HepG2 (cell line): Measurements from ENCODE around the gene LBX2. TPM values are rescaled to one million over a fixed set of nuclear protein-coding genes. Genes with fewer than 3 reads are reported as not detected.

Source experiments
- AKAP8 ChIP-seq: sonication (generic); formaldehyde crosslinking; IDR thresholded peaks from 2 replicates; pipeline ENCODE4 v1.5.1; 2020; ENCODE audit warnings: mild to moderate bottlenecking, missing genetic modification reagents
- ATF7-NPFF ChIP-seq: sonication (generic); formaldehyde crosslinking; IDR thresholded peaks from 2 replicates; pipeline ENCODE4 v1.8.1; 2023; ENCODE audit warnings: mild to moderate bottlenecking, low read depth, missing genetic modification reagents, moderate library complexity
- CHD2 ChIP-seq: IDR thresholded peaks from 2 replicates; pipeline ENCODE4 v1.6.1; 2011; ENCODE audit warnings: low read depth, low read length, improper control_type of control experiment
- CREB1 ChIP-seq, 2 experiments: fragments of 450-650 bp in 1 of 2; IDR thresholded peaks; 2 replicates each; pipeline ENCODE4 v1.6.1; 2016 to 2017; ENCODE audit warnings: control low read depth in 1 of 2, mild to moderate bottlenecking in 1 of 2, missing compliant biosample characterization in 1 of 2, missing genetic modification characterization in 1 of 2
- ELF1 ChIP-seq: sonication (generic); formaldehyde crosslinking; IDR thresholded peaks from 2 replicates; pipeline ENCODE4 v1.4.0; 2020; ENCODE audit warnings: missing genetic modification reagents
- HMG20B ChIP-seq: conservative IDR thresholded peaks from 2 replicates; pipeline ENCODE4 v1.6.1; 2016; ENCODE audit warnings: missing genetic modification reagents, missing compliant biosample characterization
- KLF6 ChIP-seq: IDR thresholded peaks from 2 replicates; pipeline ENCODE4 v1.8.0; 2016; ENCODE audit warnings: missing biosample characterization, missing genetic modification reagents
- MED1 ChIP-seq: sonication (generic); formaldehyde crosslinking; IDR thresholded peaks from 2 replicates; pipeline ENCODE4 v1.4.0; 2020; ENCODE audit warnings: missing genetic modification reagents
- MIER2 ChIP-seq: IDR thresholded peaks from 2 replicates; pipeline ENCODE4 v1.6.1; 2016; ENCODE audit warnings: missing biosample characterization, missing genetic modification reagents
- PAX8 ChIP-seq: sonication (generic); formaldehyde crosslinking; IDR thresholded peaks from 2 replicates; pipeline ENCODE4 v1.8.0; 2022; ENCODE audit warnings: mild to moderate bottlenecking, missing genetic modification reagents, borderline replicate concordance
- TARDBP ChIP-seq: sonication (generic); formaldehyde crosslinking; IDR thresholded peaks from 2 replicates; pipeline ENCODE4 v1.8.0; 2022; ENCODE audit warnings: mild to moderate bottlenecking, missing genetic modification reagents
- YEATS4 ChIP-seq: sonication (generic); formaldehyde crosslinking; IDR thresholded peaks from 2 replicates; pipeline ENCODE4 v1.4.0; 2020; ENCODE audit warnings: missing genetic modification reagents, borderline replicate concordance
- ZBED4 ChIP-seq: sonication (generic); formaldehyde crosslinking; IDR thresholded peaks from 2 replicates; pipeline ENCODE4 v1.4.0; 2020; ENCODE audit warnings: missing genetic modification reagents, borderline replicate concordance
- ZNF616 ChIP-seq: sonication (generic); formaldehyde crosslinking; IDR thresholded peaks from 2 replicates; pipeline ENCODE4 v1.5.0; 2020; ENCODE audit warnings: low read depth, mild to moderate bottlenecking, missing genetic modification reagents
- ZNF660 ChIP-seq: sonication (generic); formaldehyde crosslinking; IDR thresholded peaks from 2 replicates; pipeline ENCODE4 v1.5.1; 2020; ENCODE audit warnings: mild to moderate bottlenecking, low read depth, missing genetic modification reagents, borderline replicate concordance
- ZNF816 ChIP-seq: sonication (generic); formaldehyde crosslinking; IDR thresholded peaks from 2 replicates; pipeline ENCODE4 v1.8.0; 2022; ENCODE audit warnings: missing genetic modification reagents, mild to moderate bottlenecking, borderline replicate concordance
- polyA plus RNA-seq, 8 experiments: library from polyadenylated mRNA; depleted of rRNA in 3 of 8; stranded (reverse) in 7 of 8; unstranded in 1 of 8; fragments of >200 nt; fragmentation: Illumina TruSeq in 4 of 8; extraction: Trizol in 4 of 8; gene quantifications; 2 replicates each; pipeline versions ENCODE4 v1.2.1 to v1.2.3, GENCODE V29; 2011 to 2016; ENCODE audit warnings: low read depth in 4 of 8, missing spikeins in 1 of 8, mixed read lengths in 1 of 8; ENCODE audit not compliant: insufficient read depth in 1 of 8
- total RNA-seq, 5 experiments: library from RNA; depleted of rRNA; stranded (reverse); fragments of >200 nt; fragmentation: Illumina TruSeq; extraction: Trizol; gene quantifications; 2 replicates each; pipeline ENCODE4 v1.2.3, GENCODE V29; 2016; ENCODE audit warnings: low read depth in 1 of 5
- TF ChIP-seq, protein P1 (sequence below): sonication (generic); formaldehyde crosslinking; IDR thresholded peaks from 2 replicates; pipeline ENCODE4 v1.4.0; 2020; ENCODE audit warnings: missing genetic modification reagents
- TF ChIP-seq, protein P2 (sequence below): sonication (generic); formaldehyde crosslinking; IDR thresholded peaks from 2 replicates; pipeline ENCODE4 v1.4.0; 2020; ENCODE audit warnings: missing genetic modification reagents
- TF ChIP-seq, protein P3 (sequence below): sonication (generic); formaldehyde crosslinking; IDR thresholded peaks from 2 replicates; pipeline ENCODE4 v1.4.0; 2020; ENCODE audit warnings: missing genetic modification reagents

Gene LBX2
- total and polyA plus RNA-seq, 2 of the 13 experiments (the other 11 are each of a cell fraction or from before 2014, with no cell fraction given): 6.4 to 8.1 TPM

- TF ChIP-seq TARDBP (CRISPR knock-in tag): peak; percentile 98
- TF ChIP-seq CREB1 (IDR thresholded peaks at IDR 0.05): peak; percentile 65
- TF ChIP-seq CREB1 (CRISPR knock-in tag; IDR thresholded peaks at IDR 0.05): peak; percentile 93
- peak; percentile 83 for TF ChIP-seq YEATS4 (CRISPR knock-in tag)
- TF ChIP-seq PAX8 (CRISPR knock-in tag): peak; percentile 25; the same call in 1 of the 2 replicates
- TF ChIP-seq ZBED4 (CRISPR knock-in tag): peak; percentile 86; the same call in 1 of the 2 replicates
- peak; percentile 60; the same call in 1 of the 2 replicates for TF ChIP-seq KLF6 (CRISPR knock-in tag)
- peak; percentile 99 for TF ChIP-seq ZNF816 (CRISPR knock-in tag)
- TF ChIP-seq, protein P1, sequence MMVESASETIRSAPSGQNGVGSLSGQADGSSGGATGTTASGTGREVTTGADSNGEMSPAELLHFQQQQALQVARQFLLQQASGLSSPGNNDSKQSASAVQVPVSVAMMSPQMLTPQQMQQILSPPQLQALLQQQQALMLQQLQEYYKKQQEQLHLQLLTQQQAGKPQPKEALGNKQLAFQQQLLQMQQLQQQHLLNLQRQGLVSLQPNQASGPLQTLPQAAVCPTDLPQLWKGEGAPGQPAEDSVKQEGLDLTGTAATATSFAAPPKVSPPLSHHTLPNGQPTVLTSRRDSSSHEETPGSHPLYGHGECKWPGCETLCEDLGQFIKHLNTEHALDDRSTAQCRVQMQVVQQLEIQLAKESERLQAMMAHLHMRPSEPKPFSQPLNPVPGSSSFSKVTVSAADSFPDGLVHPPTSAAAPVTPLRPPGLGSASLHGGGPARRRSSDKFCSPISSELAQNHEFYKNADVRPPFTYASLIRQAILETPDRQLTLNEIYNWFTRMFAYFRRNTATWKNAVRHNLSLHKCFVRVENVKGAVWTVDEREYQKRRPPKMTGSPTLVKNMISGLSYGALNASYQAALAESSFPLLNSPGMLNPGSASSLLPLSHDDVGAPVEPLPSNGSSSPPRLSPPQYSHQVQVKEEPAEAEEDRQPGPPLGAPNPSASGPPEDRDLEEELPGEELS (CRISPR knock-in tag): peak; percentile 67; the same call in 1 of the 2 replicates
- TF ChIP-seq, protein P2, sequence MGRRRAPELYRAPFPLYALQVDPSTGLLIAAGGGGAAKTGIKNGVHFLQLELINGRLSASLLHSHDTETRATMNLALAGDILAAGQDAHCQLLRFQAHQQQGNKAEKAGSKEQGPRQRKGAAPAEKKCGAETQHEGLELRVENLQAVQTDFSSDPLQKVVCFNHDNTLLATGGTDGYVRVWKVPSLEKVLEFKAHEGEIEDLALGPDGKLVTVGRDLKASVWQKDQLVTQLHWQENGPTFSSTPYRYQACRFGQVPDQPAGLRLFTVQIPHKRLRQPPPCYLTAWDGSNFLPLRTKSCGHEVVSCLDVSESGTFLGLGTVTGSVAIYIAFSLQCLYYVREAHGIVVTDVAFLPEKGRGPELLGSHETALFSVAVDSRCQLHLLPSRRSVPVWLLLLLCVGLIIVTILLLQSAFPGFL (CRISPR knock-in tag): no peak
- TF ChIP-seq HMG20B: peak; percentile 15; the same call in 1 of the 2 replicates
- 0 out of 2 replicates have a peak, but pooled peaks have one; percentile 11 for TF ChIP-seq ZNF616 (CRISPR knock-in tag)
- peak; percentile 96 for TF ChIP-seq ELF1 (CRISPR knock-in tag)
- TF ChIP-seq MED1 (CRISPR knock-in tag): peak; percentile 83
- 0 out of 2 replicates have a peak, but pooled peaks have one; percentile 30 for TF ChIP-seq ATF7-NPFF (CRISPR knock-in tag)
- TF ChIP-seq, protein P3, sequence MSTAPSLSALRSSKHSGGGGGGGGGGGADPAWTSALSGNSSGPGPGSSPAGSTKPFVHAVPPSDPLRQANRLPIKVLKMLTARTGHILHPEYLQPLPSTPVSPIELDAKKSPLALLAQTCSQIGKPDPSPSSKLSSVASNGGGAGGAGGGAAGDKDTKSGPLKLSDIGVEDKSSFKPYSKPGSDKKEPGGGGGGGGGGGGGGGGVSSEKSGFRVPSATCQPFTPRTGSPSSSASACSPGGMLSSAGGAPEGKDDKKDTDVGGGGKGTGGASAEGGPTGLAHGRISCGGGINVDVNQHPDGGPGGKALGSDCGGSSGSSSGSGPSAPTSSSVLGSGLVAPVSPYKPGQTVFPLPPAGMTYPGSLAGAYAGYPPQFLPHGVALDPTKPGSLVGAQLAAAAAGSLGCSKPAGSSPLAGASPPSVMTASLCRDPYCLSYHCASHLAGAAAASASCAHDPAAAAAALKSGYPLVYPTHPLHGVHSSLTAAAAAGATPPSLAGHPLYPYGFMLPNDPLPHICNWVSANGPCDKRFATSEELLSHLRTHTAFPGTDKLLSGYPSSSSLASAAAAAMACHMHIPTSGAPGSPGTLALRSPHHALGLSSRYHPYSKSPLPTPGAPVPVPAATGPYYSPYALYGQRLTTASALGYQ: no peak; the same call in 1 of the 2 replicates
- TF ChIP-seq CHD2: peak; percentile 65; the same call in 1 of the 2 replicates
- TF ChIP-seq AKAP8: no peak
- peak; percentile 72; the same call in 1 of the 2 replicates for TF ChIP-seq MIER2
- TF ChIP-seq ZNF660: peak; percentile 21; the same call in 1 of the 2 replicates
Measured at GRCh38 chr2:74529357-74530238, 30.2 kb upstream of the LBX2 start, which contains the start of the genes AUP1 and HTRA2 (continued).
